Right cardiac atrium (tissue), 5 donors: ENCODE data around the gene FBLN5. TPM values are rescaled to one million over a fixed set of nuclear protein-coding genes. Genes with fewer than 3 reads are reported as not detected.
A peak's percentile ranks its signal among the peaks of the same experiment; 100 is the strongest.

Source experiments
- ATAC-seq, 2 donors: fragments of 200-7000 bp; cut with Tn5 transposase; one replicate each; pipeline versions ENCODE4 v1.8.0 to v1.9.1; 2020; ENCODE audit warnings: moderate library complexity in 2 of 2, mild to moderate bottlenecking in 1 of 2
- DNase-seq, 3 donors: peaks; one replicate each; pipeline ENCODE4 v3.0.0-alpha.2; 2020
- H3K27ac ChIP-seq: one replicate; pipeline ENCODE4 v1.5.1; 2013; ENCODE audit warnings: mild to moderate bottlenecking, low read length, control low read depth, moderate library complexity
- H3K27me3 ChIP-seq: one replicate; pipeline ENCODE4 v1.6.1; 2013; ENCODE audit not compliant: control insufficient read depth, insufficient read depth
- H3K4me1 ChIP-seq: one replicate; pipeline ENCODE4 v1.6.1; 2013; ENCODE audit warnings: low read length; ENCODE audit not compliant: control insufficient read depth, insufficient read depth
- H3K4me3 ChIP-seq: one replicate; pipeline ENCODE4 v1.5.1; 2013; ENCODE audit warnings: low read length, control low read depth
- H3K9me3 ChIP-seq: one replicate; pipeline ENCODE4 v1.6.1; 2013; ENCODE audit warnings: low read length; ENCODE audit not compliant: control insufficient read depth
- WGBS: extraction: QIAGEN DNeasy Blood & Tissue Kit; methylation state at CpG from one replicate; pipeline ENCODE4 v1.1.7; 2013; 5-methylcytosine and 5-hydroxymethylcytosine counted together
- intact Hi-C, 4 donors: fragments of 100-400 bp; cut with DNase I; formaldehyde crosslinking; loops; one replicate each; pipeline versions ENCODE4 v1.11.0 to v1.14.0; 2022 to 2023
- long read RNA-seq, 4 donors: library from polyadenylated mRNA; unstranded; transcript quantifications; one replicate each; pipeline ENCODE4 v2.0.0, GENCODE V29; 2020 to 2021
- polyA plus RNA-seq: library from polyadenylated mRNA; stranded (reverse); fragments of 200-250 nt; gene quantifications from one replicate; pipeline ENCODE4 v1.2.3, GENCODE V29; 2013
- total RNA-seq, 4 donors: library from RNA; stranded (reverse); fragmentation: NEBNext Ultra II Directional; extraction: Animal tissue kit (Norgen Biotek cat#: 25700); gene quantifications; one replicate each; pipeline ENCODE4 v1.2.1, GENCODE V29; 2021
- donor health status: healthy with polysubstance abuse.
- donor health status: DM: no; HTN: yes; CAD: no.
- donor health status: DM: no; HTN: no; CAD: no.
- donor health status: DM: no; HTN: yes; CAD: no; lungs with severe emphysema.
- donor health status: DM: yes; HTN: yes; CAD: no.

FBLN5 gene
- total RNA-seq: 100 to 1,000 TPM in 3 of 4 donors, 10 to 100 TPM in 1; 99.7 to 173 (median 152) TPM
- 122 TPM for polyA plus RNA-seq
- long read RNA-seq, donor 1, transcript FBLN5-205 (11 exons, 1,875 nt): minor isoform, 9 of 191 reads
- long read RNA-seq, donor 1, transcript FBLN5-202 (11 exons, 2,123 nt): major isoform, 81 of 191 reads
- long read RNA-seq, donor 1, partial matches to known transcripts: 87 of 191 reads
- long read RNA-seq, donor 1, other reads (novel, unspliced or antisense): 14 of 191 reads
- long read RNA-seq, donor 2, transcript FBLN5-202 (11 exons, 2,123 nt): major isoform, 31 of 67 reads
- long read RNA-seq, donor 2, partial matches to known transcripts: 29 of 67 reads
- long read RNA-seq, donor 2, other reads (novel, unspliced or antisense): 6 of 67 reads
- long read RNA-seq, donor 3, transcript FBLN5-205 (11 exons, 1,875 nt): minor isoform, 8 of 184 reads
- long read RNA-seq, donor 3, transcript FBLN5-202 (11 exons, 2,123 nt): major isoform, 33 of 184 reads
- long read RNA-seq, donor 3, partial matches to known transcripts: 133 of 184 reads
- long read RNA-seq, donor 3, other reads (novel, unspliced or antisense): 9 of 184 reads
- long read RNA-seq, donor 4, transcript FBLN5-202 (11 exons, 2,123 nt): major isoform, 37 of 60 reads
- long read RNA-seq, donor 4, partial matches to known transcripts: 16 of 60 reads
- long read RNA-seq, donor 4, other reads (novel, unspliced or antisense): 6 of 60 reads

- 3% methylated on average over 54 of the region's 54 CpGs for WGBS
- H3K27me3 ChIP-seq: no peaks in the 10 kb centered on the region
Observed at GRCh38 chr14:91947475-91948184, at the start of gene FBLN5. TSS of gene FBLN5 (minus strand) at chr14:91947694. CDS start at chr14:91947229, 465 bp downstream.

GRCh38 chr14:91996948-91997371 lies 49.5 kb upstream of the FBLN5 start:
- Histone ChIP-seq H3K9me3 (no peaks in the 10 kb centered on the region), H3K4me3 (no peak overlapping the region), H3K4me1 (no peaks in the 10 kb centered on the region), H3K27ac (no peak overlapping the region), H3K27me3 (no peaks in the 10 kb centered on the region)
- WGBS: 33% methylated on average over 2 of the region's 2 CpGs
- intact Hi-C loops: no loop called here
- DNase-seq (no peak), ATAC-seq (peak; percentile 43 to 45)

More at GRCh38 chr14:91947475-91948184, at the start of gene FBLN5:
- intact Hi-C loops: no loop called here
- DNase-seq: peak; percentile 85 to 93 (median 92)
- Histone ChIP-seq H3K9me3 (no peaks in the 10 kb centered on the region), H3K4me3 (peak within 1 kb of the TSS; percentile 87), H3K27ac (peak within 1 kb of the TSS; percentile 54), H3K4me1 (no peaks in the 10 kb centered on the region)
- ATAC-seq: peak; percentile 93 to 95

- Histone ChIP-seq H3K27me3 (no peaks in the 10 kb centered on the region), H3K9me3 (no peaks in the 10 kb centered on the region), H3K4me3 (no peak overlapping the region), H3K4me1 (peaks cover 5% of the 10 kb centered on the region), H3K27ac (no peak overlapping the region)
- ATAC-seq (peak; percentile 60 to 85), DNase-seq (peak; percentile 36 to 61 (median 47))
- WGBS: 62% methylated on average over 3 of the region's 3 CpGs
- intact Hi-C loops: no loop called here
Observed at GRCh38 chr14:91987192-91987591, 39.7 kb upstream of the FBLN5 start.

- Histone ChIP-seq H3K4me1 (peaks cover 5% of the 10 kb centered on the region), H3K9me3 (no peaks in the 10 kb centered on the region), H3K4me3 (no peak overlapping the region), H3K27ac (no peak overlapping the region), H3K27me3 (no peaks in the 10 kb centered on the region)
- intact Hi-C loops: no loop called here
- ATAC-seq: peak; percentile 53 to 56
- WGBS: 37% methylated on average over 4 of the region's 4 CpGs
- no peak for DNase-seq
Observed at GRCh38 chr14:91985521-91986255, 38.2 kb upstream of the FBLN5 start.

GRCh38 chr14:91985008-91985407 lies 37.5 kb upstream of the FBLN5 start:
- Histone ChIP-seq H3K9me3 (no peaks in the 10 kb centered on the region), H3K4me1 (peaks cover 5% of the 10 kb centered on the region), H3K4me3 (no peak overlapping the region), H3K27me3 (no peaks in the 10 kb centered on the region), H3K27ac (no peak overlapping the region)
- no peak for DNase-seq
- 85% methylated on average over 4 of the region's 4 CpGs for WGBS
- intact Hi-C loops: no loop called here
- ATAC-seq: no peak

- peaks cover 5% of the 10 kb centered on the region for H3K4me1 ChIP-seq
- 56% methylated on average over 4 of the region's 4 CpGs for WGBS
- DNase-seq: no peak
- H3K27ac ChIP-seq: no peak overlapping the region
- no peaks in the 10 kb centered on the region for H3K27me3 ChIP-seq
- ATAC-seq: no peak
- H3K4me3 ChIP-seq: no peak overlapping the region
- intact Hi-C loops: no loop called here
- no peaks in the 10 kb centered on the region for H3K9me3 ChIP-seq
Observed at GRCh38 chr14:91983588-91983987, 36.1 kb upstream of the FBLN5 start.

- ATAC-seq (peak in 1 of 2 donors; percentile 62), DNase-seq (no peak)
- Histone ChIP-seq H3K9me3 (no peaks in the 10 kb centered on the region), H3K27me3 (no peaks in the 10 kb centered on the region), H3K27ac (no peak overlapping the region), H3K4me1 (no peaks in the 10 kb centered on the region), H3K4me3 (no peak overlapping the region)
- intact Hi-C loops: no loop called here
Observed at GRCh38 chr14:91980157-91980556, 32.7 kb upstream of the FBLN5 start.

GRCh38 chr14:91977884-91978283 lies 30.4 kb upstream of the FBLN5 start:
- DNase-seq: no peak
- H3K4me1 ChIP-seq: no peaks in the 10 kb centered on the region
- 87% methylated on average over 5 of the region's 5 CpGs for WGBS
- intact Hi-C loops: no loop called here
- H3K27ac ChIP-seq: no peak overlapping the region
- H3K9me3 ChIP-seq: no peaks in the 10 kb centered on the region
- no peak for ATAC-seq
- no peak overlapping the region for H3K4me3 ChIP-seq
- H3K27me3 ChIP-seq: no peaks in the 10 kb centered on the region

- DNase-seq: no peak
- no peak for ATAC-seq
- Histone ChIP-seq H3K4me1 (no peaks in the 10 kb centered on the region), H3K9me3 (no peaks in the 10 kb centered on the region), H3K4me3 (no peak overlapping the region), H3K27me3 (no peaks in the 10 kb centered on the region), H3K27ac (no peak overlapping the region)
- intact Hi-C loops: no loop called here
Observed at GRCh38 chr14:91975763-91976162, 28.3 kb upstream of the FBLN5 start.

GRCh38 chr14:91971188-91971778 lies 23.8 kb upstream of the FBLN5 start:
- intact Hi-C loops: no loop called here
- H3K27ac ChIP-seq: no peak overlapping the region
- ATAC-seq (no peak), DNase-seq (no peak)
- H3K27me3 ChIP-seq: no peaks in the 10 kb centered on the region
- no peaks in the 10 kb centered on the region for H3K9me3 ChIP-seq
- 86% methylated on average over 2 of the region's 2 CpGs for WGBS
- H3K4me1 ChIP-seq: no peaks in the 10 kb centered on the region
- H3K4me3 ChIP-seq: no peak overlapping the region
